Cardiac muscle cell (in vitro differentiated cells and primary cell): Measurements from ENCODE around the gene ADAMTSL3. TPM values are rescaled to one million over a fixed set of nuclear protein-coding genes. Genes with fewer than 3 reads are reported as not detected.

Experiments
- DNase-seq, 2 donors: peaks; one replicate each; pipeline versions ENCODE4 v3.0.0 to v3.0.0-alpha.2; 2010 to 2017; ENCODE audit warnings: low read depth in 1 of 2, low spot score in 1 of 2
- H3K27ac ChIP-seq: fragments of 200-600 bp; sonication (generic); 2 replicates; pipeline ENCODE4 v1.5.1; 2016
- H3K27me3 ChIP-seq: fragments of 200-600 bp; sonication (generic); 2 replicates; pipeline ENCODE4 v1.6.0; 2016; ENCODE audit warnings: control low read depth
- H3K36me3 ChIP-seq: fragments of 200-600 bp; sonication (generic); 2 replicates; pipeline ENCODE4 v1.5.1; 2016; ENCODE audit warnings: control low read depth
- H3K4me1 ChIP-seq: fragments of 200-600 bp; sonication (generic); 2 replicates; pipeline ENCODE4 v1.8.1; 2017; ENCODE audit warnings: low read depth, mild to moderate bottlenecking, mixed run types
- H3K4me3 ChIP-seq: fragments of 200-600 bp; sonication (generic); 2 replicates; pipeline ENCODE4 v1.5.1; 2016; ENCODE audit warnings: mild to moderate bottlenecking
- H3K9me3 ChIP-seq: fragments of 200-600 bp; sonication (generic); 2 replicates; pipeline ENCODE4 v1.5.1; 2017; ENCODE audit warnings: low read depth, mild to moderate bottlenecking, control low read depth
- CTCF ChIP-seq: IDR thresholded peaks from 2 replicates; pipeline ENCODE4 v1.5.1; 2012; ENCODE audit warnings: low read depth, mild to moderate bottlenecking, low read length
- polyA plus RNA-seq: library from polyadenylated mRNA; unstranded; fragments of >200 nt; fragmentation: Nextera tagmentation; extraction: Ambion mirVana; gene quantifications from 2 replicates; pipeline ENCODE4 v1.2.1, GENCODE V29; 2016
- total RNA-seq: library from RNA; depleted of rRNA; stranded (reverse); fragments of >200 nt; gene quantifications from 2 replicates; pipeline ENCODE4 v1.2.3, GENCODE V29; 2016

Gene ADAMTSL3
- total and polyA plus RNA-seq, 2 experiments from 2014 or later: 0.83 to 2.0 TPM

DNA sequence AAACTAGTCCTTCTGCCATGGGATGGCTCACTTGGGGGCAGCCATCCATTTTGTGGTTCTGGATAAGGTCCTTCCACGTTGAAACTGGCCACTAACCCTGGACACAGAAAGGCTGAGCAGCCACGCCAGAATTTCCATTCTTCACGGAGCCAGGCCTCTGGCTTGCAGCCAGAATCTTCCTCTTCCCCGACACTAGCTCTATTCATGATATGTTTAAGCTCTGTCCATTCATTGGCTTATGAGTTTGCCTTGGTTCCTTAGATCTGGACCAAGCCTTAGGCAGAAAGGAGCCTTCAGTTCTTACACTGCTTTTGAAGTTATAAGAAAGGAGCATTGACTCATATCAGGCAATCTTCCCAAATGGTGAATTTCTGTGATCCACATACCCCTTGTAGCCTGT lies 293.2 kb downstream of the ADAMTSL3 start:
- DNase-seq: no peak
- no peaks in the 10 kb centered on the region for H3K27me3 ChIP-seq
- no peaks in the 10 kb centered on the region for H3K9me3 ChIP-seq

GRCh38 chr15:83954506-83954905 lies 300.6 kb downstream of the ADAMTSL3 start:
- no peaks in the 10 kb centered on the region for H3K9me3 ChIP-seq
- H3K27me3 ChIP-seq: no peaks in the 10 kb centered on the region
- H3K27ac ChIP-seq: no peak overlapping the region
- no peak overlapping the region for H3K4me3 ChIP-seq
- no peak for TF ChIP-seq CTCF
- DNase-seq: peak in 1 of 2 donors; percentile 64
- H3K36me3 ChIP-seq: no peaks in the 10 kb centered on the region
- H3K4me1 ChIP-seq: no peaks in the 10 kb centered on the region

More for the DNA sequence above, 293.2 kb downstream of the ADAMTSL3 start:
- no peak overlapping the region for H3K27ac ChIP-seq
- H3K4me3 ChIP-seq: no peak overlapping the region
- H3K36me3 ChIP-seq: no peaks in the 10 kb centered on the region
- TF ChIP-seq CTCF: no peak
- H3K4me1 ChIP-seq: no peaks in the 10 kb centered on the region

GRCh38 chr15:83955806-83956265 lies 301.9 kb downstream of the ADAMTSL3 start:
- no peak for DNase-seq
- H3K4me1 ChIP-seq: no peaks in the 10 kb centered on the region
- no peaks in the 10 kb centered on the region for H3K9me3 ChIP-seq
- H3K4me3 ChIP-seq: no peak overlapping the region
- H3K27me3 ChIP-seq: no peaks in the 10 kb centered on the region
- no peak overlapping the region for H3K27ac ChIP-seq
- H3K36me3 ChIP-seq: no peaks in the 10 kb centered on the region
- TF ChIP-seq CTCF: no peak

GRCh38 chr15:83956887-83957286 lies 303.0 kb downstream of the ADAMTSL3 start:
- Histone ChIP-seq H3K36me3 (no peaks in the 10 kb centered on the region), H3K4me3 (no peak overlapping the region), H3K27ac (no peak overlapping the region), H3K4me1 (no peaks in the 10 kb centered on the region), H3K9me3 (no peaks in the 10 kb centered on the region), H3K27me3 (no peaks in the 10 kb centered on the region)
- no peak for TF ChIP-seq CTCF
- DNase-seq: no peak

DNA sequence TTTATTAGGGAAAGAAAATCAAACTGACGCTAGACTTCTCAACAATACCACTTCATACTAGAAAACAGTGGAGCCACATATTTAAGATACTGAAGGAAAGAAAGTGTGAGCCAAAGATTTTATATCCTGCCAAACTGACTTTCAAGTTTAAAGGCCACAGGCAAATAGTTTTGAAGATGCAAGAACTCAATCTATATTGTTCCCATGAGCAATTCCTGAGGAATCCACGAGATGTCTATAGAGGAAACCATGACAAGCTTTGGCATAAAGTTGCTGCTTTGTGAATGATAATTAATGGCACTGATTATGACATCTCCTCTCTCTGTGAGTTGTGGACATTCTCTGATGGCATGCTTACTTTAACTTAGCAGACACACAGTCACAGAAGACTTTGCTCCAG lies 305.6 kb downstream of the ADAMTSL3 start:
- no peak for DNase-seq

More for the DNA sequence above, 305.6 kb downstream of the ADAMTSL3 start:
- Histone ChIP-seq H3K4me3 (no peak overlapping the region), H3K9me3 (no peaks in the 10 kb centered on the region), H3K4me1 (no peaks in the 10 kb centered on the region), H3K36me3 (no peaks in the 10 kb centered on the region), H3K27ac (no peak overlapping the region), H3K27me3 (no peaks in the 10 kb centered on the region)
- no peak for TF ChIP-seq CTCF
